GM04504 (cell line): ENCODE results near the gene TSSC4.

Experiments
- DNase-seq: peaks from one replicate; pipeline ENCODE4 v3.0.0-alpha.2; 2012; ENCODE audit warnings: low read depth

Gene TSSC4

GRCh38 chr11:2369320-2369719 is 31.2 kb upstream of the TSSC4 start:
- DNase-seq: no peak

DNA sequence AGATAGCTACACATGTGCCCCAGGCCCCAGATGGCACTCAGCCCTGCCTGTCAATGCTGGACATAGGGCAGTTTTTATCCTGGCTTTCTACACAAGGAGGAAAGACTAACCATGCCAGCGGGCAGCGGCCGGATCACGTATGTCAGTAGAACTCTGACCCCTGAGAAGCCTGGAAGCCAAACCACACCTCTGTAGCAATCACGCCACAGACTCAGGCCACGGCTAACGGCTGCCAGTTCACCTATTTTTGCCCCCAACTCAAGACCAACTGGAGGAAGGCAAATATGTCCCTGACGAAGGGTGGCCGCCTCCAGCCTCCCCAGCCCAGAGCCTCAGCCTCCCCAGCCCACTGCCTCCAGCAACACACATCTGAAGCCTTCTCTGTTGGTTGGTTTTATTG is 30.7 kb upstream of the TSSC4 start:
- DNase-seq: no peak

- DNase-seq: no peak
Measured at GRCh38 chr11:2374456-2375201, 25.9 kb upstream of the TSSC4 start.

DNA sequence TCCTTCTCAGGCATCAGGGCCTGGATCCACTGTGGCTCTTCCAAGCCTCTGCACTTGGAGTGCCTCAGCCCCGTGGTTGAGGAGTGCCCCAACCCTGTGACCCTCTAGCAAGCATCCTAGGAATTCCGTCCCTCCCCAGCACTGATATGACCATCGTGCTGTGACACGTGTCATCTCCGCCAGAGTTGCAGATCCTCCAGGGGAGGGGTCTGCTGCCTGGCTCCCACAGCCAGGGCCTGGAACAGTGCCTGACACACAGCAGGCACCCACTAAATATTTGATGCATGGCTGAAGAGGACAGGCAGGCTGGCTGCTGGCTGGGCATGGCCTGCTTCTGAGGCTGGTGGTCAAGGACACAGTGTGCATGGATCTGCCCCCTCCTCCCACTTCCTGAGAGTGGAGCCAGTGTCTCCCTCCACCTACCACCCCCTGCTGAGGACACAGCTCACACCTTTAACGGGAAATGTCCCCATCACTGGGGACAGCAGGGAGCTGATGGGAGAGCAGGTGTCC is 25.2 kb upstream of the TSSC4 start:
- DNase-seq: no peak

GRCh38 chr11:2375964-2376551 is 24.5 kb upstream of the TSSC4 start:
- no peak for DNase-seq

DNA sequence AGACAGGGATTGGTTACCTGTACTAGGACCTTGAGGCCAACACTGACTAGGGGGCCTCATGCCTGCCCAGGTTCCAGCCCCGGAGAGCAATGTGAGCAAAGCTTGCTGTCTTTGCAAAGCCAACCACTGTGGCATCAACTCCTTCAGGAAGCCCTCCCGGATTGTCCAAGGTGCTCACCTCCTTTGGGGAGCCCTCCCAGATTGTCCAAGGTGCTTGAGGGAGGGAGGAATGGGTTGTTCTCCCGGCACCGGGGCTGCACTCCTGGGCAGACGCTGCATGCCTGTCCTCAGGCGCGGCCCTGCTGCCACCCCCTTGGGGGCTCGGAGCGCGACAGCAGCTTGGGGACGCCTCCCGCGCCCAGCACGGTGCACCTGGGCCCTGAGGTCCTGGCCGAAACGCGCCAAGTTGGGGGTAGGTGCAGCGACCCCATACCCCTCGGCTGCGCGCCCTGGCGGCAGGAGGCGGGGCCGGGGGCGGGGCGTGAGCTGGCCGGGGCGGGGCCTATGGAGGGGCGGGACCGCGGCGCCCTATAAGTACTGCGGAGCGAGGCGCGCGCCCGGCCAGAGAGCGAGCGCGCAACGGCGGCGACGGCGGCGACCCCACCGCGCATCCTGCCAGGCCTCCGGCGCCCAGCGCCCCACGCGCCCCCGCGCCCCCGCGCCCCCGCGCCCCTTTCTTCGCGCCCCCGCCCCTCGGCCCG is 23.6 kb upstream of the TSSC4 start, which contains the start of gene CD81:
Gene CD81 (plus strand): TSS at position 560 of the 701 bp plus-strand sequence. CDS start 240 bp downstream, outside the sequence.
- DNase-seq: no peak

GRCh38 chr11:2377511-2378443 is 22.8 kb upstream of the TSSC4 start:
- DNase-seq: no peak

DNA sequence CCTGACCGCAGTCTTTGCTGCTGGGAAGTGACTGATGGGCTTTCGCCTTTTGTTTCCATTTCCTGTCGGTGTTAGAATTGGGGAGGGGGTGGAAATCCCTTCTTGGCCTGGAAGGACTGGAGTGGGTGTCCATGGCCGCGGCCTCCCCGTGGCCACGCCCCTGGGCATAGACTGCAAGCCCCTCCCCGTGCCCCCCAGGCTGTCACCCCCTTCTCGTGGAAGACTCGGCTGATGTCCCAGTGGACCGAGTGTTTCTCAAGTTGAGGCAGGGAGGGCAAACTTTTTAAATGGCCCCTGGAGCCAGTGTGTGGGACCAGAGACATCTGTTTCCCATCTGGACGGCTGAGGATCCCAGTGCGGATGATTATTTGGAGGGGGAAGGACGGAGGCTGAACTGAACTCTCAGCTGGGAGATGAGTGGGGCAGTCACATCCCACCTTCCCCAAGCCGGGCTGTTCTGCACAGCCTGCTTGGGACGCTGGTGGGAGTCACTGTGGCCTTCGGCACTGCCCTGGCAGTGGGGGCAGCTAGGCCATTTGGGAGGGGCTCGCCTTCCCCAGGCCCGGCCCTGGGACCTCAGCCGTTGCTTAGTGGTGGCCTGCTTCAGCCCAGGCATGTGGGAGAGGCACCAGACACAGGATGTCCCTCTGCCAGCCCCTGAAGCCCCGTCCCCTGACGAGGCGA is 21.9 kb upstream of the TSSC4 start:
- DNase-seq: peak; percentile 74

GRCh38 chr11:2379466-2380174 is 20.9 kb upstream of the TSSC4 start:
- DNase-seq: no peak

DNA sequence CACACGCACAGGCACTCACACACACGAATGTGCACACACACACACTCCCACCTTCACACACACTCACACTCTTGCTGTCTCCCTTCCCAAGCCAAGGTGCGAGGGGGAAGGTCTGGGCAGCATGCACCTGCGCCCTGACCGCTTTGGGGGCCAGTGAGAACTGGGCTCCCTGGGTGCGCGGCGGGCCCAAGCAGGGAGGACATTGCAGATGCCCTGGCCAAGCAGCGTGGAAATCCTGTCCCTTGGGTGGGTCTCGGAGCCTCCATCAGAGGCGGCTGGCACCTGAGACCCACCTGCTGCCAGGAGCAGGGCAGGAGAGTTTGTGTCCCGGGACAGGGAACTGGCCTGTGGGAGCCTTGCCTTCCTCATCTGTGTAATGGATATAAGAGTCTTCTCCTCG is 20.2 kb upstream of the TSSC4 start:
- DNase-seq: no peak

- DNase-seq: no peak
Measured at GRCh38 chr11:2380807-2381350, 19.7 kb upstream of the TSSC4 start.

DNA sequence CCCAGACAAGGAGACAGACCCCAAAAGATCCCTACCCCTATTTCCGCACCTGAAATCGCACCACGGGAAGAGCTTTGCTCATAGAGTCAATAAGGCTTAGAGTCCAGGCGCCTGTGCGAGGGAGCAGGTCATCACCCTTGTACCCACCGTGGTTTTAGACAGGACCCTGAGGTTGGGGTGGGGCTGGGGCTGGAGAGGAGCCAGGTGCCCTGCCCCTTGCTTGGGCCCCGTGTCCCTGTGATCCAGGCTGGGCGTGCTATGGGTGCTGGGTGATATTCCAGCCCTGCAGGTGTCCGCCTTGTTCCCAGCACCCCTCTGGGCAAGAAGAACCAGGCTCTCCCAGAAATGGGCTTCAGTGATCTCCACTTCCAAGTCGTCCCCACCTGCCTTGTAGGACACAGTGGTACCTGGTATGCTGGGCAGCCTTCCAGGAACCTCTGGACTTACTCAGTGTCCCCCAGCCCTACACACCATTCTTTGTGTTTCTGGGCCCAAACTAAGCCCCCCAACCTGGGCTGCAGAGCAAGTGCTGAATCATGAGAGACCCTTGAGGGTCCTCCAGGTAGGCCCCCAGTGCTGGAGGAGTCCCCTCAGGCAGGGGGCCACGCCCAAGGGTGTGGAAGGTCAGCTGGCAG is 18.9 kb upstream of the TSSC4 start:
- DNase-seq: no peak

GRCh38 chr11:2382129-2382517 is 18.4 kb upstream of the TSSC4 start:
- DNase-seq: no peak

DNA sequence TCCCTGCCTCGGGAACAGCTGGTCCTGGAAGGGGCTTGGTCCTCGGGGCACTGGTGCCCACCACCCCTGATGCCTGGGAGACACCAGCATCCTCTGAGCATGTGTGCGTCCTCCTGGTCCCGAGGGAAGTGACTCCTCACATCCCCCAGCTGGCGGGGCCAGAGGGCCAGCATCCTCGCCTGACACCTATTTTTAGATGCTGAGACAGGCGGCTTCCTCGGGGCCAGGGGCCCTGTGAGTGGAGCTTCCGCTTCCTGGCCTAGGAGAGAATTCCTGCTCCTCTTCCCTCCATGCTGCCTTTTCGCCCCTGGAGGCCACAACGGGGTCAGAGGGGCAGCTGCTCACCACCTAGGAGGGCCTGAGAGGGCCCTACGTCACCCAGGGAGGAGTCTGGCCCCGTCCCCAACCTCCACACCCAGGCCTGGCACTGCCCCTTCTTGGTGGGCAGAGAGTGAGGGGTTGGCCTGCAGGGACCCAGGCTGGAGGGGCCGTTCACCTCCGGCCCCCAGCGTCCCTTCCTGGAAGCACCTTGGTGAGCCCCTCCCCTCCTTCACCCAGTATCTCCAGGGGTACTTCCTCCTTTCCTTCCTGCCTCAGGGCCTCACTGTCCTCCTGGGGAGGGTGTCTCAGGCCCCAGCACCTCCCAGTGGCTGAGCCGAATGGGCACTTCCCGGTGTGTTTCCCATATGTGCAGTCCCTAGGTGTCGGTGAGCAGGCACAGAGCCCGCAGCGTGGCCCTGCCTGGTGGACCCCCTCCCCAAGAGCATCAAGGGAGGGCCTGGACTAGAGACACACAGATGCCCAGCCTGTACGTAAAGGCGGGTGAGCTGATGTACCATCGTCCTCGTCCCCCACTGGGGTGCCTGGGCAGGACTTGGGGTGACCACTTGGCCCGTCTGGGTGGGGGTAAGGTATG is 17.4 kb upstream of the TSSC4 start:
- DNase-seq: no peak

- DNase-seq: no peak
Measured at GRCh38 chr11:2383852-2384804, 16.4 kb upstream of the TSSC4 start.

DNA sequence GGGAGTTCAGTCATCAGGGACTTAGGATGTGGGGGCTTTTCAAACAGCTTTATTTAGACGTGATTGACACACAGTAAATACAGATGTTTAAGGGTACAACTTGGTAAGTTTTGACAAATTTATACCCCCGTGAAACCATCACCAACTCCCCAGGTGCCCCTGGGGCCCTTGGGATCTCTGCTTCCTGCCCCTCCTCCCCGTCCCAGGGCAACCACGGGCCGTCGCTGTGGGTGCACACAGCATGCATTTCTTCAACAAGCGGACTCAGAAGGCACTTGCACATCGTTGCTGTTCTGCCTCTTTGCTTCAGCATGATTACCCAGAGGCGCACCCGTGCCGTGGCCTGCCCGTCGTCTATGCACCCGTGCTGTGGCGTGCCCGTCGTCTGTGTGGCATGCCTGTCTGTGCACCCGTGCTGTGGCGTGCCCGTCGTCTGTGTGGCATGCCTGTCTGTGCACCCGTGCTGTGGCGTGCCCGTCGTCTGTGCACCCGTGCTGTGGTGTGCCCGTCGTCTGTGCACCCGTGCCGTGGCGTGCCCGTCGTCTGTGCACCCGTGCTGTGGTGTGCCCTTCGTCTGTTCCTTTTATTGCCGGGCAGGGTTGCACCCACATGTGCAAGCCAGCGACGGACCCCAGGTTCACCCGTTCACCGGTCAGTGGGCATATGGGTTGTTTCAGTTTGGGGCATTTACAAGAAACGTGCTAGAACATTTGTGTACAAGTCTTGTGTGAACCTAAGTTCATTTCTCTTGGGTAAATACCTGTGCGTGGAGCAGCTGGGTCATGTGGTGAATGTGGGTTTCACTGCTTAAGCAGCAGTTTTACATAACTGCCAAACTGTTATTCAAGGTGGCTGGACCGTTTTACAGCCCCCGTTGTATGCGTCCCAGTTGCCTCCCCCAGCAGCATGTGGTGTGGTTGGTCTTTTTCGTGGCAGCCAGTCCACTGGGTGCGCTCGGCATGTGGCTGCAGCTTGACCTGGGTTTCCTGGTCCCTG is 15.1 kb upstream of the TSSC4 start:
- DNase-seq: no peak
